Measurements from ENCODE around the gene HSPA14.
"Not testable (repeated sequence)": the region's sequence is repeated elsewhere in the genome, so short reads cannot be mapped to it uniquely, and the experiment has no call there.

HSPA14 gene

GRCh38 chr10:14837757-14838581, at the start of gene HSPA14, which contains the start of the genes CDNF and MSANTD7:
HSPA14 (plus strand) TSS chr10:14838306; CDS start chr10:14838403, 97 bp downstream.
CDNF (minus strand) TSS chr10:14838037; CDS start chr10:14837946, 91 bp downstream.
MSANTD7 (plus strand) TSS chr10:14838306; CDS start chr10:14842285, 3,979 bp downstream.
- peak; percentile 84 to 99 (median 98) for DNase-seq

GRCh38 chr10:14798636-14799035, 39.5 kb upstream of the HSPA14 start:
- DNase-seq, result no peak

GRCh38 chr10:14800397-14800796, 37.7 kb upstream of the HSPA14 start:
- DNase-seq, result no peak

- DNase-seq, result no peak
Measured at GRCh38 chr10:14801723-14802122, 36.4 kb upstream of the HSPA14 start.

- DNase-seq, result no peak
Measured at GRCh38 chr10:14803827-14804226, 34.3 kb upstream of the HSPA14 start.

GRCh38 chr10:14806318-14806717, 31.8 kb upstream of the HSPA14 start:
- no peak for DNase-seq

- no peak for DNase-seq
Measured at GRCh38 chr10:14810969-14811953, 26.8 kb upstream of the HSPA14 start.

GRCh38 chr10:14812271-14812670, 25.8 kb upstream of the HSPA14 start:
- no peak for DNase-seq

GRCh38 chr10:14815681-14816080, 22.4 kb upstream of the HSPA14 start:
- no peak for DNase-seq

- DNase-seq, result not testable (repeated sequence)
Measured at GRCh38 chr10:14816717-14817116, 21.4 kb upstream of the HSPA14 start.

GRCh38 chr10:14820010-14820774, 17.9 kb upstream of the HSPA14 start:
- no peak for DNase-seq

- DNase-seq, result no peak
Measured at GRCh38 chr10:14820775-14821154, 17.3 kb upstream of the HSPA14 start.

GRCh38 chr10:14821635-14822375, 16.3 kb upstream of the HSPA14 start:
- DNase-seq, result peak in 1 of 14 donors; percentile 38

- peak in 1 of 14 donors; percentile 32 for DNase-seq
Measured at GRCh38 chr10:14822879-14823755, 15.0 kb upstream of the HSPA14 start.

- DNase-seq, result no peak
Measured at GRCh38 chr10:14823966-14824365, 14.1 kb upstream of the HSPA14 start.

GRCh38 chr10:14826076-14826829, 11.9 kb upstream of the HSPA14 start:
- DNase-seq, result no peak

- DNase-seq, result no peak
Measured at GRCh38 chr10:14833106-14833505, 5.0 kb upstream of the HSPA14 start.

GRCh38 chr10:14836208-14836607, 1.9 kb upstream of the HSPA14 start:
- DNase-seq, result no peak

GRCh38 chr10:14837003-14837756, 926 bp upstream of the HSPA14 start:
- DNase-seq, result peak in 2 of 14 donors; percentile 36 to 39

Data from C1 segment of cervical spinal cord (tissue), 14 donors.